ENCODE measurements around the gene HPS4.

The HPS4 gene

GRCh38 chr22:26517429-26517828 lies 33.8 kb upstream of the HPS4 start:
- Histone ChIP-seq H3K4me3 (ENCODE audit: low read depth in 1 of 2, low read length in 2 of 2) (no peak overlapping the region), H3K27me3 (ENCODE audit: control insufficient read depth in 1 of 2, insufficient read depth in 2 of 2, low read length in 2 of 2) (no peaks in the 10 kb centered on the region), H3K36me3 (ENCODE audit: control insufficient read depth in 1 of 2, insufficient read depth in 2 of 2, low read length in 2 of 2) (no peaks in the 10 kb centered on the region), H3K27ac (ENCODE audit: low read depth, low read length) (no peak overlapping the region), H3K9ac (ENCODE audit: low read depth in 1 of 2, low read length in 2 of 2) (no peak overlapping the region), H3K9me3 (ENCODE audit: control insufficient read depth in 1 of 2, low read length in 2 of 2) (no peaks in the 10 kb centered on the region), H3K4me1 (ENCODE audit: control insufficient read depth in 1 of 2, insufficient read depth in 2 of 2, low read length in 2 of 2) (peaks cover 6 to 15% of the 10 kb centered on the region in 2 donors)

- Histone ChIP-seq H3K36me3 (ENCODE audit: control insufficient read depth in 1 of 2, insufficient read depth in 2 of 2, low read length in 2 of 2) (no peaks in the 10 kb centered on the region), H3K9me3 (ENCODE audit: control insufficient read depth in 1 of 2, low read length in 2 of 2) (no peaks in the 10 kb centered on the region), H3K9ac (ENCODE audit: low read depth in 1 of 2, low read length in 2 of 2) (no peak overlapping the region), H3K27ac (ENCODE audit: low read depth, low read length) (no peak overlapping the region), H3K4me3 (ENCODE audit: low read depth in 1 of 2, low read length in 2 of 2) (no peak overlapping the region), H3K4me1 (ENCODE audit: control insufficient read depth in 1 of 2, insufficient read depth in 2 of 2, low read length in 2 of 2) (peaks cover 10 to 20% of the 10 kb centered on the region in 2 donors), H3K27me3 (ENCODE audit: control insufficient read depth in 1 of 2, insufficient read depth in 2 of 2, low read length in 2 of 2) (no peaks in the 10 kb centered on the region)
Measured at GRCh38 chr22:26516503-26516902, 32.9 kb upstream of the HPS4 start.

GRCh38 chr22:26515931-26516330 lies 32.3 kb upstream of the HPS4 start:
- H3K9me3 ChIP-seq (ENCODE audit: control insufficient read depth in 1 of 2, low read length in 2 of 2), result no peaks in the 10 kb centered on the region
- no peaks in the 10 kb centered on the region for H3K36me3 ChIP-seq (ENCODE audit: control insufficient read depth in 1 of 2, insufficient read depth in 2 of 2, low read length in 2 of 2)
- no peaks in the 10 kb centered on the region for H3K27me3 ChIP-seq (ENCODE audit: control insufficient read depth in 1 of 2, insufficient read depth in 2 of 2, low read length in 2 of 2)
- no peak overlapping the region for H3K27ac ChIP-seq (ENCODE audit: low read depth, low read length)
- H3K4me3 ChIP-seq (ENCODE audit: low read depth in 1 of 2, low read length in 2 of 2), result no peak overlapping the region
- peaks cover 16 to 25% of the 10 kb centered on the region in 2 donors for H3K4me1 ChIP-seq (ENCODE audit: control insufficient read depth in 1 of 2, insufficient read depth in 2 of 2, low read length in 2 of 2)
- H3K9ac ChIP-seq (ENCODE audit: low read depth in 1 of 2, low read length in 2 of 2), result no peak overlapping the region

- Histone ChIP-seq H3K4me3 (ENCODE audit: low read depth in 1 of 2, low read length in 2 of 2) (no peak overlapping the region), H3K27ac (ENCODE audit: low read depth, low read length) (no peak overlapping the region)
Measured at GRCh38 chr22:26514419-26515161, 31.0 kb upstream of the HPS4 start.

GRCh38 chr22:26513838-26514237 lies 30.3 kb upstream of the HPS4 start:
- H3K4me1 ChIP-seq (ENCODE audit: control insufficient read depth in 1 of 2, insufficient read depth in 2 of 2, low read length in 2 of 2), result peaks cover 19 to 29% of the 10 kb centered on the region in 2 donors
- H3K9ac ChIP-seq (ENCODE audit: low read depth in 1 of 2, low read length in 2 of 2), result no peak overlapping the region
- no peaks in the 10 kb centered on the region for H3K9me3 ChIP-seq (ENCODE audit: control insufficient read depth in 1 of 2, low read length in 2 of 2)
- H3K36me3 ChIP-seq (ENCODE audit: control insufficient read depth in 1 of 2, insufficient read depth in 2 of 2, low read length in 2 of 2), result peaks cover 9 to 14% of the 10 kb centered on the region in 2 donors
- H3K4me3 ChIP-seq (ENCODE audit: low read depth in 1 of 2, low read length in 2 of 2), result no peak overlapping the region
- no peaks in the 10 kb centered on the region for H3K27me3 ChIP-seq (ENCODE audit: control insufficient read depth in 1 of 2, insufficient read depth in 2 of 2, low read length in 2 of 2)
- no peak overlapping the region for H3K27ac ChIP-seq (ENCODE audit: low read depth, low read length)

More at GRCh38 chr22:26514419-26515161, 31.0 kb upstream of the HPS4 start:
- Histone ChIP-seq H3K9ac (ENCODE audit: low read depth in 1 of 2, low read length in 2 of 2) (no peak overlapping the region), H3K27me3 (ENCODE audit: control insufficient read depth in 1 of 2, insufficient read depth in 2 of 2, low read length in 2 of 2) (no peaks in the 10 kb centered on the region), H3K36me3 (ENCODE audit: control insufficient read depth in 1 of 2, insufficient read depth in 2 of 2, low read length in 2 of 2) (peaks cover 4 to 7% of the 10 kb centered on the region in 2 donors), H3K9me3 (ENCODE audit: control insufficient read depth in 1 of 2, low read length in 2 of 2) (no peaks in the 10 kb centered on the region), H3K4me1 (ENCODE audit: control insufficient read depth in 1 of 2, insufficient read depth in 2 of 2, low read length in 2 of 2) (peaks cover 19 to 29% of the 10 kb centered on the region in 2 donors)

- H3K4me1 ChIP-seq (ENCODE audit: control insufficient read depth in 1 of 2, insufficient read depth in 2 of 2, low read length in 2 of 2), result peaks cover 19 to 29% of the 10 kb centered on the region in 2 donors
- no peaks in the 10 kb centered on the region for H3K27me3 ChIP-seq (ENCODE audit: control insufficient read depth in 1 of 2, insufficient read depth in 2 of 2, low read length in 2 of 2)
Measured at GRCh38 chr22:26512149-26512793, 28.7 kb upstream of the HPS4 start, which contains the start of gene TFIP11. TFIP11 (minus strand) TSS chr22:26512473; CDS start chr22:26510272, 2,201 bp downstream.

GRCh38 chr22:26508148-26508547 lies 24.6 kb upstream of the HPS4 start:
- no peak overlapping the region for H3K4me3 ChIP-seq (ENCODE audit: low read depth in 1 of 2, low read length in 2 of 2)
- no peaks in the 10 kb centered on the region for H3K27me3 ChIP-seq (ENCODE audit: control insufficient read depth in 1 of 2, insufficient read depth in 2 of 2, low read length in 2 of 2)
- H3K36me3 ChIP-seq (ENCODE audit: control insufficient read depth in 1 of 2, insufficient read depth in 2 of 2, low read length in 2 of 2), result peaks cover 36 to 58% of the 10 kb centered on the region in 2 donors
- H3K9me3 ChIP-seq (ENCODE audit: control insufficient read depth in 1 of 2, low read length in 2 of 2), result no peaks in the 10 kb centered on the region
- peaks cover 15 to 27% of the 10 kb centered on the region in 2 donors for H3K4me1 ChIP-seq (ENCODE audit: control insufficient read depth in 1 of 2, insufficient read depth in 2 of 2, low read length in 2 of 2)
- H3K27ac ChIP-seq (ENCODE audit: low read depth, low read length), result no peak overlapping the region
- H3K9ac ChIP-seq (ENCODE audit: low read depth in 1 of 2, low read length in 2 of 2), result no peak overlapping the region

More at GRCh38 chr22:26512149-26512793, 28.7 kb upstream of the HPS4 start, which contains the start of gene TFIP11:
- H3K4me3 ChIP-seq (ENCODE audit: low read depth in 1 of 2, low read length in 2 of 2), result peak within 1 kb of the TSS; percentile 99 to 100
- peaks cover 15 to 24% of the 10 kb centered on the region in 2 donors for H3K36me3 ChIP-seq (ENCODE audit: control insufficient read depth in 1 of 2, insufficient read depth in 2 of 2, low read length in 2 of 2)
- peak within 1 kb of the TSS; percentile 87 to 92 for H3K9ac ChIP-seq (ENCODE audit: low read depth in 1 of 2, low read length in 2 of 2)
- H3K27ac ChIP-seq (ENCODE audit: low read depth, low read length), result peak within 1 kb of the TSS; percentile 54
- no peaks in the 10 kb centered on the region for H3K9me3 ChIP-seq (ENCODE audit: control insufficient read depth in 1 of 2, low read length in 2 of 2)

- peaks cover 55 to 83% of the 10 kb centered on the region in 2 donors for H3K36me3 ChIP-seq (ENCODE audit: control insufficient read depth in 1 of 2, insufficient read depth in 2 of 2, low read length in 2 of 2)
- H3K9ac ChIP-seq (ENCODE audit: low read depth in 1 of 2, low read length in 2 of 2), result no peak overlapping the region
- peaks cover 0 to 11% of the 10 kb centered on the region in 2 donors for H3K4me1 ChIP-seq (ENCODE audit: control insufficient read depth in 1 of 2, insufficient read depth in 2 of 2, low read length in 2 of 2)
- no peaks in the 10 kb centered on the region for H3K27me3 ChIP-seq (ENCODE audit: control insufficient read depth in 1 of 2, insufficient read depth in 2 of 2, low read length in 2 of 2)
- no peak overlapping the region for H3K27ac ChIP-seq (ENCODE audit: low read depth, low read length)
- no peak overlapping the region for H3K4me3 ChIP-seq (ENCODE audit: low read depth in 1 of 2, low read length in 2 of 2)
- no peaks in the 10 kb centered on the region for H3K9me3 ChIP-seq (ENCODE audit: control insufficient read depth in 1 of 2, low read length in 2 of 2)
Measured at GRCh38 chr22:26503758-26504157, 20.2 kb upstream of the HPS4 start.

- Histone ChIP-seq H3K4me1 (ENCODE audit: control insufficient read depth in 1 of 2, insufficient read depth in 2 of 2, low read length in 2 of 2) (peaks cover 0 to 11% of the 10 kb centered on the region in 2 donors), H3K9me3 (ENCODE audit: control insufficient read depth in 1 of 2, low read length in 2 of 2) (no peaks in the 10 kb centered on the region), H3K4me3 (ENCODE audit: low read depth in 1 of 2, low read length in 2 of 2) (no peak overlapping the region), H3K27me3 (ENCODE audit: control insufficient read depth in 1 of 2, insufficient read depth in 2 of 2, low read length in 2 of 2) (no peaks in the 10 kb centered on the region), H3K27ac (ENCODE audit: low read depth, low read length) (no peak overlapping the region), H3K9ac (ENCODE audit: low read depth in 1 of 2, low read length in 2 of 2) (no peak overlapping the region), H3K36me3 (ENCODE audit: control insufficient read depth in 1 of 2, insufficient read depth in 2 of 2, low read length in 2 of 2) (peaks cover 53 to 80% of the 10 kb centered on the region in 2 donors)
Measured at GRCh38 chr22:26502688-26503561, 19.3 kb upstream of the HPS4 start.
